Amniotic stem cell (primary cell): Measurements from ENCODE around the gene MATN1.
"Not testable (repeated sequence)": the region's sequence is repeated elsewhere in the genome, so short reads cannot be mapped to it uniquely, and the experiment has no call there.

ENCODE experiments used
- DNase-seq: peaks from one replicate; lab custom pipeline; 2025; lab: John Stamatoyannopoulos, UW

The MATN1 gene

GRCh38 chr1:30723331-30723755, at the start of gene MATN1:
Gene MATN1, minus strand, starts transcription at chr1:30723585. Its CDS starts 34 bp downstream, at chr1:30723551.
- DNase-seq = no peak

GRCh38 chr1:30771005-30771404, 47.6 kb upstream of the MATN1 start:
- no peak for DNase-seq

- DNase-seq = no peak
Observed at GRCh38 chr1:30770150-30770549, 46.8 kb upstream of the MATN1 start.

GRCh38 chr1:30768830-30769718, 45.7 kb upstream of the MATN1 start:
- DNase-seq = no peak

GRCh38 chr1:30768159-30768829, 44.9 kb upstream of the MATN1 start:
- no peak for DNase-seq

GRCh38 chr1:30766948-30767347, 43.6 kb upstream of the MATN1 start:
- DNase-seq = not testable (repeated sequence)

- no peak for DNase-seq
Observed at GRCh38 chr1:30765556-30766434, 42.4 kb upstream of the MATN1 start.

GRCh38 chr1:30764939-30765555, 41.7 kb upstream of the MATN1 start:
- no peak for DNase-seq

- DNase-seq = no peak
Observed at GRCh38 chr1:30764396-30764795, 41.0 kb upstream of the MATN1 start.

GRCh38 chr1:30763651-30764248, 40.4 kb upstream of the MATN1 start:
- no peak for DNase-seq

- no peak for DNase-seq
Observed at GRCh38 chr1:30762930-30763650, 39.7 kb upstream of the MATN1 start.

- DNase-seq = no peak
Observed at GRCh38 chr1:30762152-30762929, 39.0 kb upstream of the MATN1 start.

GRCh38 chr1:30761381-30762151, 38.2 kb upstream of the MATN1 start:
- DNase-seq = no peak

GRCh38 chr1:30760596-30761324, 37.4 kb upstream of the MATN1 start:
- DNase-seq = no peak

- DNase-seq = no peak
Observed at GRCh38 chr1:30759718-30760281, 36.4 kb upstream of the MATN1 start.

GRCh38 chr1:30758785-30759380, 35.5 kb upstream of the MATN1 start:
- no peak for DNase-seq

- no peak for DNase-seq
Observed at GRCh38 chr1:30758121-30758688, 34.8 kb upstream of the MATN1 start.
